GM19193 (cell line): ENCODE results near the gene DPH1.

Source experiments
- POLR2A ChIP-seq: IDR thresholded peaks from 4 replicates; pipeline ENCODE4 v1.6.1; 2011; ENCODE audit not compliant: insufficient read depth, insufficient read length; ENCODE audit errors: extremely low read depth

Gene DPH1

GRCh38 chr17:2057760-2058585, 28.0 kb downstream of the DPH1 start:
- TF ChIP-seq POLR2A, result peak; percentile 22

DNA sequence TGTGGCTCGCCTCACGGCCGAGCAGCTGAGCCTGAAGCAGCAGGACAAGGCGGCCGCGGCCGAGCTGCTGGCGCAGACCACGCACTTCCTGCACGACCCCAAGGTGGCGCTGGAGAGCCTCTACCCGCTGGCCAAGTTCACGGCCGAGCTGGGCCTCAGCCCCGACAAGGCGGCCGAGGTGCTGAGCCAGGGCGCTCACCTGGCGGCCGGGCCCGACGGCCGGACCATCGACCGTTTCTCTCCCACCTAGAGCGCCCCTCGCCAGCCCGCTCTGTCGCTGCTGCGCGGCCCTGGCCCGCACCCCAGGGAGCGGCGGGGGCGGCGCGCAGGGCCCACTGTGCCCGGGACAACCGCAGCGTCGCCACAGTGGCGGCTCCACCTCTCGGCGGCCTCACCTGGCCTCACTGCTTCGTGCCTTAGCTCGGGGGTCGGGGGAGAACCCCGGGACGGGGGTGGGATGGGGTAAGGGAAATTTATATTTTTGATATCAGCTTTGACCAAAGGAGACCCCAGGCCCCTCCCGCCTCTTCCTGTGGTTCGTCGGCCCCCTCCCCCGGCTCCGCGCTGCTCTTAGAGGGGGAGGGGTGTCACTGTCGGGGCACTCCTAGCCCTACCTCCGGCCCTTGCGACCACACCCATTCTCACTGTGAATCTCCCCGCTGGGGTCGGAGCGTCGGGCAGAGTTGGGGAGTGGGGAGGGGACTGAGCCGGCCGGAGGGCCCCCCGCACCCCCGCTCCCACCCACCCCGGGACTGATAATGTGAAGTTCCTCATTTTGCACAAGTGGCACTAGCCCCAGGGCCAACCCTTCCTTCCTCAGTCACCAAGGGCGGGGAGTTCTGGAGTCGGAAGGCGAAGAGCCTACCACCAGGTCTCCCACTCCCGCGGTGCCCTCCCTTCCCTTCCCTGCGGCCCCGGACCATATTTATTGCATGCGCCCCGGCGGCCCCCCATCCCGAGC, 28.9 kb downstream of the DPH1 start:
- TF ChIP-seq POLR2A, result peak; percentile 18

- TF ChIP-seq POLR2A, result no peak
Observed at GRCh38 chr17:2059547-2060384, 29.8 kb downstream of the DPH1 start.

DNA sequence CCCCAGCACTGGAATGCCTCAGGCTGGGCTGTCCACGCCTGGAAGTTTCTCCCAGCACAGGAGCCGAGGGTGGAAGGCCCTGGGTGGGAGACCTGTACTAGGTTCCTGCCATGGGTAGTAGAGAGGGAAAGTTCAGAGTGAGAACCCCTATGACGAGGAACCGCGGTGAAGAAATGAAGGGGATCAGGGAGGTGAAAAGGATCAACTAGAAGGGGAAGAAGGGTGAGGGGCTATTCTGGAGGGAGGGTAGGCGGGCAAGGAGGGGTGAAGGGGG, 30.4 kb downstream of the DPH1 start:
- peak; percentile 23 for TF ChIP-seq POLR2A

- no peak for TF ChIP-seq POLR2A
Observed at GRCh38 chr17:2060681-2061440, 30.9 kb downstream of the DPH1 start.

- no peak for TF ChIP-seq POLR2A
Observed at GRCh38 chr17:2061441-2061958, 31.5 kb downstream of the DPH1 start.

DNA sequence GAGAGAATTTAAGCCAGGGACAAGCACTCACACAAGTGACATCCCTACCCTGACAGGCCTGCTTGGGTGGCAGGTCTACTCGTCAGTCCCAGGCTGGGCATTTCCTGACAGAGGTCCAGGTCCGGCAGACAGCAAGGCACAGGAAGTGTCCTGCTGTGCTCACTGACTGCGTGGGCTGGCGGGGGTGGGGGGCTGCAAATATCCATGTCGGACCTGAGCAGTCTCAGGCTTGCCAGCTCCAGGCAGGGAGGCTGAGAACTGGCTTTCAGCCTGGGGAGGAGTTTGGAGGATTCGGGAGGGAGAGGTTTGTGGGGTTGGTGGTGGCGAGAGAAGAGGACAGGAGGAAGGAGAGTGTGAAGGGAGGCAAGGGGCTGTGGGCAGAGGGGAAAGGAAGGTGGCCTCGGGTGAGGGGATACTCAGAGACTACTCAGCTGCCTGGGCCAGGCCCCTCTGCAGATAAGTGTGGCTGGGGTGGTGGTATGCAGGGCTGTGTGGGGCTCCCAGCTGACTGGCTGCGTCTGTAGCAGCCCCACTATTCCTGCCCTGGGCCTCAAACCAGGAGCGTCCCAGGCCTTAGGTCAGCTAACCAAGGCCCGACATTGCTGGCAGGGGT, 32.7 kb downstream of the DPH1 start:
- no peak for TF ChIP-seq POLR2A

DNA sequence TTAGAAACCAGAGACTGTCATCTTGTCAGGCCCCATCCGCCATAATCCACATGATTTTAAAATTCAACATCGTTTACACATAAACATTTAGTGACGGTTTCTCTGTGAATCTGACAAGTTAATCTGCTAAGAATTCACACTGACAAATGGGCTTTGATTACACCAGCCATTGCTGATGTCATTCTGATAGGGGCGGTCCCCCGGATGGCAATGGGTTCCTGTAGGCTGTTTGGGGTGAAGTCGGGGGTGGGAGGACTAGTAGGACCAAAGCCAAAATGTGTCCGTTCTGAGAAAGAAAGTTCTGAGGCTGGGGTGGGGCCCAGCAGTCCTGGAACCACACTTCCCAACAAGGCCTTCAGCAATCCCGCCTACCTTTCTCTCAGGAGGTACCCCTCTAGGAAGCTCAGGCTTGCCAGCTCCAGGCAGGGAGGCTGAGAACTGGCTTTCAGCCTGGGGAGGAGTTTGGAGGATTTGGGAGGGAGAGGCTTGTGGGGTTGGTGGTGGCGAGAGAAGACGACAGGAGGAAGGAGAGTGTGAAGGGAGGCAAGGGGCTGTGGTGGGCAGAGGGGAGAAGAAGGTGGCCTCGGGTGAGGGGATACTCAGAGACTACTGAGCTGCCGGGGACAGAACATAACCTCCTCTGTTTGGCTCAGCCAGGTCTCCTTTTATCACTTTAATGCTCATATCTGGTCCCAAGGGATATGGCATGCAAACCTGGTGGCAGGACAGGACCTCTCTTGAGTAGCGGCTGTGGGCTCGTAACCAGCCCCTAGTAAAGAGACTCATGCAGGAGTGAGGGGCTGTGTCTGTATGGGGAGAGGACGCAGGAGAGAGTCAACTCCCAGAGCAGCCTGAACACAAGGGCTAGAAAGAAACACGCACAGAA, 33.6 kb downstream of the DPH1 start:
- TF ChIP-seq POLR2A, result peak; percentile 3

- no peak for TF ChIP-seq POLR2A
Observed at GRCh38 chr17:2064147-2064489, 34.2 kb downstream of the DPH1 start.

DNA sequence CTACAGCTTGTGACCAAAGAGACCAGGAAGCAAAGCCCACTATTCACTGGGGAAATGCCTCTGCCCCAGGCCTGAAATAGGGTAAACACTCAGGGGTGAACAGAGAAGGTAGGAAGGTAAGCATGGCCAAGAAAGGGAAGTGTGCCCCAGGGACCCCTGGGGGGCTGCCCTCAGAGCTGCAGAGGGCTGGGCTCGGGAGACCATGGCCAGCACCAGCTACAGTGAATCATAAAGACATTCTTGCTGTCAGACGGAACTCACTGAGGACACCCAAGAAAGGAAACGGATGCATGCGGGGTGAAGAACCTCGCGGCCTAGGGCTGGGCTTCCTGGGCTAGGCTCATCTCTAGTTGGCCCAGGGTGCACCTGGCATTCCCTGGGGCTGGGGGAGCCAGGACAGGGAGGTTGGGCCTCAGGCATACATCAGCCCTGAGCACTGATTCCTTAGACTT, 34.6 kb downstream of the DPH1 start:
- TF ChIP-seq POLR2A, result peak; percentile 41

DNA sequence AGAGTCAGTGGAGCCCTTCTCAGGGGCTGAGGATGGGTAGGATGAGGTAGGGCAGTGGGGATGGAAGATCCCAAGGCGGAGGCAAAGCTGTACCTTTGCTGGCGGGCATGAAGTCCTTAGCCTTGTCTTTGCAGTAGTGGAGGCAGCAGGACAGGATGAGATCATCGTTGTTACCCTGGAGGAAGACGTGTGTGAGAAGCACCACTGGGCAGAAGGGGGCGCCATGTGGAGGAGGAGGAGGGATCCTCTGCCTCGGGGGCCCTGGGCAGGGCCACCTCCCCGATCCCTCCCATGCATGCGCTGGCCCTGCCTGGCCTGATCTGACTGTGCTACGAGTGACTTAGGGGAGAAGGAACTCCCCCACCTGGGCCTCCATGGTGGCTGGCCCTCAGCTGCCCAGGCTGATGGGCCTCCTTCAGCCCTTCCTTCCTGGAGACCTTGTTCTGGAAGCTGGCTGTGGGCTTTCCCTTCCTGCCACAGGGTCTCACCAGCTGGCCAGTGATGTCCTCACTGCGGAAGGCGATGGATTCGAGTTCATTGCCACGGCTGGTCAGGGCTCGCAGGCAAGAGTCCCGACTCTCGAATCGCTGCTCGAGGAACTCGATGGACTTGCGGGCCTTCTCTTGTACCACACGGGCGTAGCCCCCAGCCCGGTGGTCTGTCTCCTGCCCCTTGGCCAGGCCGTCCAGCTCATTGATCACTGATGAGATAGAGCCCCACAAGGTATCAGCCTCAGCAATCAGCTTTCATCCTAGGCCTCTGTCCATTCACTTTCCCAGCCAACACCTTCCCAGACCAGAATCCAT, 35.2 kb downstream of the DPH1 start:
- TF ChIP-seq POLR2A, result no peak

- TF ChIP-seq POLR2A, result no peak
Observed at GRCh38 chr17:2065949-2066400, 36.0 kb downstream of the DPH1 start.
